HEK293 (cell line): Measurements from ENCODE around the gene AGRN.

ENCODE experiments used
- BCL11A ChIP-seq: fragments of 450-650 bp; formaldehyde crosslinking; IDR thresholded peaks from 2 replicates; pipeline ENCODE4 v1.5.1; 2016; ENCODE audit warnings: low read depth, missing biosample characterization, missing genetic modification characterization
- MEIS1 ChIP-seq: sonication (generic); formaldehyde crosslinking; IDR thresholded peaks from 2 replicates; pipeline ENCODE4 v1.8.1; 2022; ENCODE audit warnings: missing genetic modification reagents, mild to moderate bottlenecking, borderline replicate concordance
- ZBTB7A ChIP-seq: fragments of 450-650 bp; formaldehyde crosslinking; IDR thresholded peaks from 2 replicates; pipeline ENCODE4 v1.5.1; 2016; ENCODE audit warnings: low read depth, missing biosample characterization, missing genetic modification characterization
- ZNF132 ChIP-seq: fragments of 450-650 bp; formaldehyde crosslinking; IDR thresholded peaks from 2 replicates; pipeline ENCODE4 v1.5.1; 2017; ENCODE audit warnings: missing biosample characterization, missing genetic modification characterization, borderline replicate concordance
- ZNF658 ChIP-seq: fragments of 450-650 bp; formaldehyde crosslinking; IDR thresholded peaks from 2 replicates; pipeline ENCODE4; 2016; ENCODE audit warnings: missing biosample characterization, missing genetic modification characterization
- ZNF837 ChIP-seq: fragments of 450-650 bp; formaldehyde crosslinking; IDR thresholded peaks from 2 replicates; pipeline ENCODE4 v1.5.1; 2016; ENCODE audit warnings: missing biosample characterization, missing genetic modification characterization
- TF ChIP-seq, protein P1 (sequence below): fragments of 450-650 bp; formaldehyde crosslinking; IDR thresholded peaks from 2 replicates; pipeline ENCODE4 v1.5.1; 2016; ENCODE audit warnings: missing biosample characterization, missing genetic modification characterization
- TF ChIP-seq, protein P2 (sequence below): sonication (generic); formaldehyde crosslinking; IDR thresholded peaks from 2 replicates; pipeline ENCODE4 v1.8.1; 2022; ENCODE audit warnings: mild to moderate bottlenecking, moderate library complexity, missing genetic modification reagents
- TF ChIP-seq, protein P3 (sequence below): fragments of 450-650 bp; IDR thresholded peaks from 2 replicates; pipeline ENCODE4 v1.5.1; 2018; ENCODE audit warnings: missing biosample characterization, missing genetic modification characterization
- TF ChIP-seq, protein P4 (sequence below): fragments of 450-650 bp; formaldehyde crosslinking; IDR thresholded peaks from 2 replicates; pipeline ENCODE4 v1.5.1; 2016; ENCODE audit warnings: missing biosample characterization, missing genetic modification characterization
- TF ChIP-seq, protein P5 (sequence below): fragments of 450-650 bp; formaldehyde crosslinking; IDR thresholded peaks from 2 replicates; pipeline ENCODE4 v1.5.0; 2017; ENCODE audit warnings: missing biosample characterization, missing genetic modification characterization, borderline replicate concordance

DNA sequence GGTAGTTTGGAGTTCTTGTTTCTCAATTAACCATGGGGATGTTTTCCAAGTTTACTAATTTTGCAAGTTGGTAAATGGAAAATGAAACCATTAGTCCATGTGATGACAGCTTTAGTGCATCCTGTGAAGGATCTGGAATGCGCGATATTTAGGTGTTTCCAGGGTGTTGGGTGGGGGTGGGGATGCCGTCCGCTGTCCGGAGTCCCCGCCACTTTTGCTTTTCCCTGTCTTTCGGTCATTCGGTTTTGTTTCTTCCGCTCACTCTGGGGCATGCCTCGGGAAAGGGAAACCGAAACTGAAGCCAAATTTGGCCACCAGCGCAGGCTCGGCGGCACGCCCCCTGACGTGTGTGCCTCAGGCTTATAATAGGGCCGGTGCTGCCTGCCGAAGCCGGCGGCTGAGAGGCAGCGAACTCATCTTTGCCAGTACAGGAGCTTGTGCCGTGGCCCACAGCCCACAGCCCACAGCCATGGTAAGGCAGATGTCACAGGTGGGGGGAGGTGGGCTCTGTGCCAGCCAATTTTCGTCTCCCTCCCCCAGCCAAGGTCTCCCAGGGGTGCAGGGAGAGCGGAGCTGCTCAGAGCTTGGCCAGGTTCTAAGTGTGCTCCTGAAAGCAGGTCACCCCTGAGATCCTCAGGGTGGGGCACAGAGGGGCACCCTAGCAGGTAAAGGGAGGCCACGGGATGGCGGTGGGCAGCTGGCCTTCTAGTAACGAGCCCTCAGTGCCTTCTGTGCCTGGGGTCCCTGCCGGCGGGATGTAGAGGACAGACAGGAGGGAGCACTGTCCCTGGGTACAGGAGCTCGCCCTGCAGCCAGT is 6.6 kb upstream of the AGRN start, which contains the start of gene ISG15:
- TF ChIP-seq BCL11A (tag by site-specific recombination) (peak; percentile 56; the same call in 1 of the 2 replicates), MEIS1 (CRISPR knock-in tag) (no peak), ZNF658 (tag by site-specific recombination) (no peak), ZNF132 (tag by site-specific recombination) (no peak), ZBTB7A (0 out of 2 replicates have a peak, but pooled peaks have one; percentile 23), ZNF837 (tag by site-specific recombination) (no peak)
- TF ChIP-seq, protein P1, sequence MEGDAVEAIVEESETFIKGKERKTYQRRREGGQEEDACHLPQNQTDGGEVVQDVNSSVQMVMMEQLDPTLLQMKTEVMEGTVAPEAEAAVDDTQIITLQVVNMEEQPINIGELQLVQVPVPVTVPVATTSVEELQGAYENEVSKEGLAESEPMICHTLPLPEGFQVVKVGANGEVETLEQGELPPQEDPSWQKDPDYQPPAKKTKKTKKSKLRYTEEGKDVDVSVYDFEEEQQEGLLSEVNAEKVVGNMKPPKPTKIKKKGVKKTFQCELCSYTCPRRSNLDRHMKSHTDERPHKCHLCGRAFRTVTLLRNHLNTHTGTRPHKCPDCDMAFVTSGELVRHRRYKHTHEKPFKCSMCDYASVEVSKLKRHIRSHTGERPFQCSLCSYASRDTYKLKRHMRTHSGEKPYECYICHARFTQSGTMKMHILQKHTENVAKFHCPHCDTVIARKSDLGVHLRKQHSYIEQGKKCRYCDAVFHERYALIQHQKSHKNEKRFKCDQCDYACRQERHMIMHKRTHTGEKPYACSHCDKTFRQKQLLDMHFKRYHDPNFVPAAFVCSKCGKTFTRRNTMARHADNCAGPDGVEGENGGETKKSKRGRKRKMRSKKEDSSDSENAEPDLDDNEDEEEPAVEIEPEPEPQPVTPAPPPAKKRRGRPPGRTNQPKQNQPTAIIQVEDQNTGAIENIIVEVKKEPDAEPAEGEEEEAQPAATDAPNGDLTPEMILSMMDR, result no peak
- TF ChIP-seq, protein P2, sequence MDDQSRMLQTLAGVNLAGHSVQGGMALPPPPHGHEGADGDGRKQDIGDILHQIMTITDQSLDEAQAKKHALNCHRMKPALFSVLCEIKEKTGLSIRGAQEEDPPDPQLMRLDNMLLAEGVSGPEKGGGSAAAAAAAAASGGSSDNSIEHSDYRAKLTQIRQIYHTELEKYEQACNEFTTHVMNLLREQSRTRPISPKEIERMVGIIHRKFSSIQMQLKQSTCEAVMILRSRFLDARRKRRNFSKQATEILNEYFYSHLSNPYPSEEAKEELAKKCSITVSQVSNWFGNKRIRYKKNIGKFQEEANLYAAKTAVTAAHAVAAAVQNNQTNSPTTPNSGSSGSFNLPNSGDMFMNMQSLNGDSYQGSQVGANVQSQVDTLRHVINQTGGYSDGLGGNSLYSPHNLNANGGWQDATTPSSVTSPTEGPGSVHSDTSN, result no peak
- TF ChIP-seq, protein P3, sequence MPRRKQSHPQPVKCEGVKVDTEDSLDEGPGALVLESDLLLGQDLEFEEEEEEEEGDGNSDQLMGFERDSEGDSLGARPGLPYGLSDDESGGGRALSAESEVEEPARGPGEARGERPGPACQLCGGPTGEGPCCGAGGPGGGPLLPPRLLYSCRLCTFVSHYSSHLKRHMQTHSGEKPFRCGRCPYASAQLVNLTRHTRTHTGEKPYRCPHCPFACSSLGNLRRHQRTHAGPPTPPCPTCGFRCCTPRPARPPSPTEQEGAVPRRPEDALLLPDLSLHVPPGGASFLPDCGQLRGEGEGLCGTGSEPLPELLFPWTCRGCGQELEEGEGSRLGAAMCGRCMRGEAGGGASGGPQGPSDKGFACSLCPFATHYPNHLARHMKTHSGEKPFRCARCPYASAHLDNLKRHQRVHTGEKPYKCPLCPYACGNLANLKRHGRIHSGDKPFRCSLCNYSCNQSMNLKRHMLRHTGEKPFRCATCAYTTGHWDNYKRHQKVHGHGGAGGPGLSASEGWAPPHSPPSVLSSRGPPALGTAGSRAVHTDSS (tag by site-specific recombination), result no peak
- TF ChIP-seq, protein P4, sequence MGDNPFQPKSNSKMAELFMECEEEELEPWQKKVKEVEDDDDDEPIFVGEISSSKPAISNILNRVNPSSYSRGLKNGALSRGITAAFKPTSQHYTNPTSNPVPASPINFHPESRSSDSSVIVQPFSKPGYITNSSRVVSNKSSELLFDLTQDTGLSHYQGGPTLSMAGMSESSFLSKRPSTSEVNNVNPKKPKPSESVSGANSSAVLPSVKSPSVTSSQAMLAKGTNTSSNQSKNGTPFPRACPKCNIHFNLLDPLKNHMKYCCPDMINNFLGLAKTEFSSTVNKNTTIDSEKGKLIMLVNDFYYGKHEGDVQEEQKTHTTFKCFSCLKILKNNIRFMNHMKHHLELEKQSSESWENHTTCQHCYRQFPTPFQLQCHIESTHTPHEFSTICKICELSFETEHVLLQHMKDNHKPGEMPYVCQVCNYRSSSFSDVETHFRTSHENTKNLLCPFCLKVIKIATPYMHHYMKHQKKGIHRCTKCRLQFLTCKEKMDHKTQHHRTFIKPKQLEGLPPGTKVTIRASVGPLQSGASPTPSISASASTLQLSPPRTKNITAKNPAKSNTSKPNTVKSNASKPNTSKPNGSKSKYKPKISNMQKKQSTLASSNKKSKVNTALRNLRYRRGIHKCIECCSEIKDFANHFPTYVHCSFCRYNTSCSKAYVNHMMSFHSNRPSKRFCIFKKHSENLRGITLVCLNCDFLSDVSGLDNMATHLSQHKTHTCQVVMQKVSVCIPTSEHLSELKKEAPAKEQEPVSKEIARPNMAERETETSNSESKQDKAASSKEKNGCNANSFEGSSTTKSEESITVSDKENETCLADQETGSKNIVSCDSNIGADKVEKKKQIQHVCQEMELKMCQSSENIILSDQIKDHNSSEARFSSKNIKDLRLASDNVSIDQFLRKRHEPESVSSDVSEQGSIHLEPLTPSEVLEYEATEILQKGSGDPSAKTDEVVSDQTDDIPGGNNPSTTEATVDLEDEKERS (tag by site-specific recombination), result no peak
- TF ChIP-seq, protein P5, sequence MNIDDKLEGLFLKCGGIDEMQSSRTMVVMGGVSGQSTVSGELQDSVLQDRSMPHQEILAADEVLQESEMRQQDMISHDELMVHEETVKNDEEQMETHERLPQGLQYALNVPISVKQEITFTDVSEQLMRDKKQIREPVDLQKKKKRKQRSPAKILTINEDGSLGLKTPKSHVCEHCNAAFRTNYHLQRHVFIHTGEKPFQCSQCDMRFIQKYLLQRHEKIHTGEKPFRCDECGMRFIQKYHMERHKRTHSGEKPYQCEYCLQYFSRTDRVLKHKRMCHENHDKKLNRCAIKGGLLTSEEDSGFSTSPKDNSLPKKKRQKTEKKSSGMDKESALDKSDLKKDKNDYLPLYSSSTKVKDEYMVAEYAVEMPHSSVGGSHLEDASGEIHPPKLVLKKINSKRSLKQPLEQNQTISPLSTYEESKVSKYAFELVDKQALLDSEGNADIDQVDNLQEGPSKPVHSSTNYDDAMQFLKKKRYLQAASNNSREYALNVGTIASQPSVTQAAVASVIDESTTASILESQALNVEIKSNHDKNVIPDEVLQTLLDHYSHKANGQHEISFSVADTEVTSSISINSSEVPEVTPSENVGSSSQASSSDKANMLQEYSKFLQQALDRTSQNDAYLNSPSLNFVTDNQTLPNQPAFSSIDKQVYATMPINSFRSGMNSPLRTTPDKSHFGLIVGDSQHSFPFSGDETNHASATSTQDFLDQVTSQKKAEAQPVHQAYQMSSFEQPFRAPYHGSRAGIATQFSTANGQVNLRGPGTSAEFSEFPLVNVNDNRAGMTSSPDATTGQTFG, result no peak
